HepG2 (cell line): ENCODE results near the gene EGFR. TPM values are rescaled to one million over a fixed set of nuclear protein-coding genes. Genes with fewer than 3 reads are reported as not detected.

Source experiments
- E2F2 ChIP-seq: sonication (generic); formaldehyde crosslinking; IDR thresholded peaks from 2 replicates; pipeline ENCODE4 v1.4.0; 2020; ENCODE audit warnings: missing genetic modification reagents, borderline replicate concordance
- FOXK2 ChIP-seq: fragments of 450-650 bp; IDR thresholded peaks from 2 replicates; pipeline ENCODE4 v1.6.1; 2016
- HES4 ChIP-seq: sonication (generic); formaldehyde crosslinking; IDR thresholded peaks from 2 replicates; pipeline ENCODE4 v1.9.0; 2021; ENCODE audit warnings: mild to moderate bottlenecking, missing genetic modification reagents, borderline replicate concordance
- JARID2 ChIP-seq: sonication (generic); formaldehyde crosslinking; IDR thresholded peaks from 2 replicates; pipeline ENCODE4 v1.8.1; 2023; ENCODE audit warnings: missing genetic modification reagents, inconsistent platforms; ENCODE audit not compliant: insufficient replicate concordance
- JUND ChIP-seq: sonication (generic); formaldehyde crosslinking; IDR thresholded peaks from 2 replicates; pipeline ENCODE4 v1.8.0; 2022; ENCODE audit warnings: mild to moderate bottlenecking, missing genetic modification reagents
- KAT8 ChIP-seq: IDR thresholded peaks from 2 replicates; pipeline ENCODE4 v1.6.1; 2016; ENCODE audit warnings: missing genetic modification reagents, missing compliant biosample characterization
- LCORL ChIP-seq, 2 experiments: fragments of 450-650 bp in 1 of 2; sonication (generic) in 1 of 2; formaldehyde crosslinking in 1 of 2; IDR thresholded peaks; 2 replicates each; pipeline versions ENCODE4 v1.5.0 to v1.6.1; 2017 to 2020; ENCODE audit warnings: antibody characterized with exemption in 1 of 2, missing genetic modification reagents in 1 of 2
- NFKBIZ ChIP-seq: IDR thresholded peaks from 2 replicates; pipeline ENCODE4 v1.6.1; 2018; ENCODE audit warnings: missing genetic modification reagents, missing compliant biosample characterization
- NR2F1 ChIP-seq, 2 experiments: fragments of 450-650 bp in 1 of 2; formaldehyde crosslinking in 1 of 2; IDR thresholded peaks; 2 replicates each; pipeline versions ENCODE4 v1.5.0 to v1.6.1; 2016 to 2020; ENCODE audit warnings: mild to moderate bottlenecking in 1 of 2, missing compliant biosample characterization in 1 of 2, missing genetic modification reagents in 1 of 2, moderate library complexity in 1 of 2
- PBX2 ChIP-seq: IDR thresholded peaks from 2 replicates; pipeline ENCODE4 v1.6.1; 2016; ENCODE audit warnings: control low read depth
- PHF21A ChIP-seq: sonication (generic); formaldehyde crosslinking; IDR thresholded peaks from 2 replicates; pipeline ENCODE4 v1.5.0; 2020; ENCODE audit warnings: mild to moderate bottlenecking, missing genetic modification reagents
- PRDM15 ChIP-seq: sonication (generic); formaldehyde crosslinking; IDR thresholded peaks from 2 replicates; pipeline ENCODE4 v1.4.0; 2020; ENCODE audit warnings: missing genetic modification reagents
- SAFB2 ChIP-seq: sonication (generic); formaldehyde crosslinking; IDR thresholded peaks from 2 replicates; pipeline ENCODE4 v1.5.1; 2020; ENCODE audit warnings: missing genetic modification reagents, low read depth, mild to moderate bottlenecking, borderline replicate concordance
- SKI ChIP-seq: fragments of 450-650 bp; IDR thresholded peaks from one replicate; pipeline ENCODE4 v1.6.1; 2018; ENCODE audit warnings: mild to moderate bottlenecking; ENCODE audit not compliant: partially characterized antibody
- TEAD3 ChIP-seq: optimal IDR thresholded peaks from 2 replicates; pipeline ENCODE3; 2016; ENCODE audit warnings: borderline replicate concordance
- TRIM22 ChIP-seq: fragments of 450-650 bp; IDR thresholded peaks from 2 replicates; pipeline ENCODE4 v1.6.1; 2017
- XBP1 ChIP-seq: sonication (generic); formaldehyde crosslinking; IDR thresholded peaks from 2 replicates; pipeline ENCODE4 v1.5.0; 2020; ENCODE audit warnings: missing genetic modification reagents
- ZMYM4 ChIP-seq: sonication (generic); formaldehyde crosslinking; IDR thresholded peaks from 2 replicates; pipeline ENCODE4 v1.8.1; 2023; ENCODE audit warnings: mild to moderate bottlenecking, missing genetic modification reagents
- ZNF350 ChIP-seq: sonication (generic); formaldehyde crosslinking; IDR thresholded peaks from 2 replicates; pipeline ENCODE4 v1.4.0; 2020; ENCODE audit warnings: mild to moderate bottlenecking, low read depth, missing genetic modification reagents, borderline replicate concordance
- ZNF546 ChIP-seq: sonication (generic); formaldehyde crosslinking; conservative IDR thresholded peaks from 2 replicates; pipeline ENCODE4 v1.8.1; 2023; ENCODE audit warnings: mild to moderate bottlenecking, missing genetic modification reagents
- ZNF556 ChIP-seq: sonication (generic); formaldehyde crosslinking; IDR thresholded peaks from 2 replicates; pipeline ENCODE4 v1.4.0; 2020; ENCODE audit warnings: mild to moderate bottlenecking, missing genetic modification reagents, borderline replicate concordance
- ZNF570 ChIP-seq: sonication (generic); formaldehyde crosslinking; IDR thresholded peaks from 2 replicates; pipeline ENCODE4 v1.4.0; 2020; ENCODE audit warnings: mild to moderate bottlenecking, missing genetic modification reagents, borderline replicate concordance
- ZNF619 ChIP-seq: sonication (generic); formaldehyde crosslinking; IDR thresholded peaks from 2 replicates; pipeline ENCODE4 v1.4.0; 2020; ENCODE audit warnings: mild to moderate bottlenecking, missing genetic modification reagents
- ZNF713 ChIP-seq: sonication (generic); formaldehyde crosslinking; IDR thresholded peaks from 2 replicates; pipeline ENCODE4 v1.4.0; 2020; ENCODE audit warnings: mild to moderate bottlenecking, missing genetic modification reagents
- polyA plus RNA-seq, 8 experiments: library from polyadenylated mRNA; depleted of rRNA in 3 of 8; stranded (reverse) in 7 of 8; unstranded in 1 of 8; fragments of >200 nt; fragmentation: Illumina TruSeq in 4 of 8; extraction: Trizol in 4 of 8; gene quantifications; 2 replicates each; pipeline versions ENCODE4 v1.2.1 to v1.2.3, GENCODE V29; 2011 to 2016; ENCODE audit warnings: low read depth in 4 of 8, missing spikeins in 1 of 8, mixed read lengths in 1 of 8; ENCODE audit not compliant: insufficient read depth in 1 of 8
- total RNA-seq, 5 experiments: library from RNA; depleted of rRNA; stranded (reverse); fragments of >200 nt; fragmentation: Illumina TruSeq; extraction: Trizol; gene quantifications; 2 replicates each; pipeline ENCODE4 v1.2.3, GENCODE V29; 2016; ENCODE audit warnings: low read depth in 1 of 5

EGFR gene
- total and polyA plus RNA-seq, 2 of the 13 experiments (the other 11 are each of a cell fraction or from before 2014, with no cell fraction given), result 7.0 to 10.0 TPM

GRCh38 chr7:55065511-55066229 lies 46.9 kb downstream of the EGFR start (continued):
- no peak for TF ChIP-seq TRIM22
- no peak for TF ChIP-seq ZNF350 (CRISPR knock-in tag)
- no peak for TF ChIP-seq LCORL (IDR thresholded peaks at IDR 0.05)
- peak; percentile 30; the same call in 1 of the 2 replicates for TF ChIP-seq LCORL (CRISPR knock-in tag; IDR thresholded peaks at IDR 0.05)
- no peak for TF ChIP-seq ZNF570 (CRISPR knock-in tag)
- peak; percentile 47 for TF ChIP-seq TEAD3 (CRISPR knock-in tag)
- TF ChIP-seq ZNF713 (CRISPR knock-in tag), result no peak
- TF ChIP-seq ZNF556 (CRISPR knock-in tag), result no peak
- no peak for TF ChIP-seq PRDM15 (CRISPR knock-in tag)
- TF ChIP-seq ZMYM4 (CRISPR knock-in tag), result no peak
- no peak for TF ChIP-seq HES4
- TF ChIP-seq PHF21A (CRISPR knock-in tag), result 0 out of 2 replicates have a peak, but pooled peaks have one; percentile 36
- no peak for TF ChIP-seq SAFB2
- no peak for TF ChIP-seq XBP1 (CRISPR knock-in tag)
- TF ChIP-seq KAT8 (CRISPR knock-in tag), result no peak
- TF ChIP-seq NFKBIZ (CRISPR knock-in tag), result no peak
- no peak for TF ChIP-seq FOXK2
- TF ChIP-seq PBX2, result no peak
- no peak for TF ChIP-seq E2F2 (CRISPR knock-in tag)
- no peak for TF ChIP-seq ZNF619 (CRISPR knock-in tag)
- TF ChIP-seq JARID2 (CRISPR knock-in tag), result no peak
- no peak for TF ChIP-seq SKI
- no peak for TF ChIP-seq NR2F1 (CRISPR knock-in tag; IDR thresholded peaks at IDR 0.05)
- TF ChIP-seq JUND, result peak; percentile 44; the same call in 1 of the 2 replicates
- no peak for TF ChIP-seq ZNF546
